DOHH2 (cell line): ENCODE data around the gene SEMA4D.

ENCODE experiments used
- H3F3A ChIP-seq: fragments of 200-600 bp; sonication (generic), shearing (Covaris generic); 2 replicates; pipeline ENCODE4 v1.6.0; 2016; ENCODE audit warnings: antibody characterized with exemption, mild to moderate bottlenecking; ENCODE audit not compliant: control insufficient read depth, insufficient read depth
- H3K27ac ChIP-seq: fragments of 200-600 bp; sonication (generic); 2 replicates; pipeline ENCODE4 v1.5.1; 2014; ENCODE audit warnings: low read depth, mild to moderate bottlenecking, low read length, moderate library complexity
- H3K27me3 ChIP-seq: fragments of 200-600 bp; sonication (generic); 2 replicates; pipeline ENCODE4 v1.6.1; 2014; ENCODE audit warnings: mild to moderate bottlenecking, low read length, mixed read lengths; ENCODE audit not compliant: control insufficient read depth
- H3K36me3 ChIP-seq: fragments of 200-600 bp; sonication (generic); 2 replicates; pipeline ENCODE4 v1.6.1; 2014; ENCODE audit warnings: mild to moderate bottlenecking, low read length, moderate library complexity, mixed read lengths; ENCODE audit not compliant: control insufficient read depth
- H3K4me1 ChIP-seq: fragments of 200-600 bp; sonication (generic); 2 replicates; pipeline ENCODE4 v1.6.1; 2014; ENCODE audit warnings: mild to moderate bottlenecking, low read length, mixed read lengths; ENCODE audit not compliant: control insufficient read depth
- H3K4me2 ChIP-seq: fragments of 200-600 bp; sonication (generic); 2 replicates; pipeline ENCODE4 v1.6.0; 2014; ENCODE audit warnings: mild to moderate bottlenecking, low read length, moderate library complexity
- H3K4me3 ChIP-seq: fragments of 200-600 bp; sonication (generic); 2 replicates; pipeline ENCODE4 v1.5.1; 2014; ENCODE audit warnings: mild to moderate bottlenecking, low read length, mixed read lengths
- H3K79me2 ChIP-seq: fragments of 200-600 bp; sonication (generic); 2 replicates; pipeline ENCODE4 v1.6.1; 2014; ENCODE audit warnings: mild to moderate bottlenecking, low read length, mixed read lengths; ENCODE audit not compliant: control insufficient read depth
- H3K9me2 ChIP-seq: fragments of 200-600 bp; sonication (generic); replicated peaks from 2 replicates; pipeline ENCODE4 v1.6.1; 2014; ENCODE audit warnings: mild to moderate bottlenecking, low read length, mixed read lengths; ENCODE audit not compliant: control insufficient read depth
- H3K9me3 ChIP-seq: fragments of 200-600 bp; sonication (generic); 2 replicates; pipeline ENCODE4 v1.6.1; 2014; ENCODE audit warnings: antibody characterized with exemption, low read length, mixed read lengths; ENCODE audit not compliant: control insufficient read depth, insufficient read depth
- H4K20me1 ChIP-seq: fragments of 200-600 bp; sonication (generic); 2 replicates; pipeline ENCODE4 v1.6.0; 2014; ENCODE audit warnings: low read depth, mild to moderate bottlenecking, antibody characterized with exemption, low read length, moderate library complexity; ENCODE audit not compliant: control insufficient read depth, insufficient read depth
- CTCF ChIP-seq: fragments of 200-600 bp; sonication (generic); IDR thresholded peaks from one replicate; pipeline ENCODE4 v1.5.1; 2014; ENCODE audit warnings: antibody characterized with exemption, mild to moderate bottlenecking, low read depth, low read length; ENCODE audit not compliant: poor library complexity, severe bottlenecking
- EZH2phosphoT487 ChIP-seq: fragments of 200-600 bp; sonication (generic); IDR thresholded peaks from 2 replicates; pipeline ENCODE4 v1.6.1; 2017; ENCODE audit warnings: borderline replicate concordance, mild to moderate bottlenecking, antibody characterized with exemption, low read length, moderate library complexity, mixed read lengths

SEMA4D gene

DNA sequence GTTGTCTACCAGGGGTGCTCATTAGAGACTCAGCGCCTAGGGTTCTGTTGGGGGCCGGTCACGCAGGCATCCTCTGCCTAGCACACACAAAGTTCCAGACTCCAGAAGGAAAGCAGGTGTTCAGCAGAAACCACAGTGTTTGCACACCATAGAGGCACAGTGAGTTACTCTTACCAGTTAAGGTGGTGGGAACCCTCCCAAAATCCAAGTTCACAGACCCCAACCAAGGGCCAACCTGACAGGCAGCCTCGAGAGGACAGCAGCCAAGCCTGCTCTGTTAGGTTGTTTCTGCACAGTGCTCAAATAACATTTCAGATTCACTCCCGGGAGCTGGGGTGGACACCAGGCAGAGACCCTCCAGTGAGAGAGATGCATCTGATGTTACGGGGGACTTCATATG, 143.4 kb downstream of the SEMA4D start:
- no peaks in the 10 kb centered on the region for H4K20me1 ChIP-seq
- peaks cover 97% of the 10 kb centered on the region for H3K36me3 ChIP-seq

DNA sequence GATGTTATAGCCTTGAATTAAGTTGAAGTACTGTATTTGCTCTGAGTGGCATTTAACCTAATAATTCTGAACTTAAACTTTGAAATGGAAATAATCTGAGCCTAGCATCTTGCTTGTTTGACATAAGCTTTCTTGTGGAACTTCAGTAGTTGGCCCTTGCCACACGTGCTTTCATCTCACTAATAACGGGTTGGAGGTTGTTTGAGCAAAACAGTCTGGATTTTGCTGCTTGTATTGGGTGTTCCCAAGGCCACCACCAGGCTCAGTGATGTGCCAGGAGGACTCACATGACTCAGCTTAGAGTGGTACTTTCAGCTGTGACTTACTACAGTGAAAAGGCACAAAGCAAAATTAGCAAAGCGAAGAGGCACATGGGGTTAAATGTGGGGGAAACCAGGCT, 143.9 kb downstream of the SEMA4D start:
- Histone ChIP-seq H3K36me3 (peaks cover 99% of the 10 kb centered on the region), H3K27ac (no peak overlapping the region)
- TF ChIP-seq EZH2phosphoT487, result no peak

More for the DNA sequence above, 143.4 kb downstream of the SEMA4D start:
- TF ChIP-seq EZH2phosphoT487 (no peak), CTCF (no peak)
- Histone ChIP-seq H3K9me2 (no peaks in the 10 kb centered on the region), H3K4me2 (no peak overlapping the region), H3K27ac (no peak overlapping the region), H3F3A (no peaks in the 10 kb centered on the region), H3K4me1 (no peaks in the 10 kb centered on the region), H3K27me3 (no peaks in the 10 kb centered on the region), H3K9me3 (no peaks in the 10 kb centered on the region), H3K4me3 (no peak overlapping the region), H3K79me2 (no peaks in the 10 kb centered on the region)

DNA sequence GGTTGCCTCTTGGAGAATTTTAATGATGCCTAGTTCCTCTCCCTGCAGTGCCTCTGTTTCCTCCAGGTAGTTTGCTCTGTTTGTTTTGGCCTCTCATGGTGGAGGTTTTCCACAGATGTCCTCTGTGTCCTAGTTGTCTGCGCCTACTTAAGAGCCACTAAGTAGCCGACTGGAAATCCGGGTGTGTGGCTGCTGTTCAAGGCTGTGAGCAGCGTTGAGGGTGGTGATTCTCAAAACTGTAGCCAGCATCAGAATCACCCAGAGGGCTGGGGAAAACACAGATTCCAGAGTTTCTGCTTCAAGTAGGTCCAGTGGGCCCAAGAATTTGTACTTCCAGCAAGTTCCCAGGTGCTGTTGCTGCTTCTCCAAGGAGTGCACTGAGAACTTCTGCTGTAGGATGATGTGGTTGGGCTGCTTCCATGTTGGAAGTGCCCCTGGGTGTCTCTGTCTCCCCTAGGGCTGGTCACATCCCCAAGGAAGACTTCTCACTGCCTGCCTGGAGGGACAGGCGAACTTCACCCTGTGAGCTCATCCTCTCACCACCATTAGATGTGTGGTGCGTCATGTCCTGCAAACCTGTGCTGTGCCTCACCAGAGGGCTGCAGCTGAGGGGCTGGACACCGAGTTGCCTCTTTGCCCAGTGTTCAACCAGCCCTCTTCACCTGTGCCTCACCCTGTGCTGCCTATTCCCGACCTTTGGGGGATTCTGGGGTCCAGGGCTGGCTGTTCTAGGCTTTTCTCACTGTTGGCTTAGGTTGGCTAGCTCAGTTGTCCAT, 144.9 kb downstream of the SEMA4D start:
- no peaks in the 10 kb centered on the region for H3K79me2 ChIP-seq
- H3K4me3 ChIP-seq, result no peak overlapping the region
- no peak overlapping the region for H3K4me2 ChIP-seq
- H3K36me3 ChIP-seq, result peaks cover 99% of the 10 kb centered on the region
- H3K9me3 ChIP-seq, result no peaks in the 10 kb centered on the region
- H3K4me1 ChIP-seq, result no peaks in the 10 kb centered on the region
- no peaks in the 10 kb centered on the region for H3K9me2 ChIP-seq
- no peaks in the 10 kb centered on the region for H3F3A ChIP-seq
- H3K27ac ChIP-seq, result no peak overlapping the region
- no peak for TF ChIP-seq CTCF
- TF ChIP-seq EZH2phosphoT487, result no peak
- no peaks in the 10 kb centered on the region for H3K27me3 ChIP-seq
- H4K20me1 ChIP-seq, result no peaks in the 10 kb centered on the region

More for the DNA sequence above, 143.9 kb downstream of the SEMA4D start:
- no peaks in the 10 kb centered on the region for H3K27me3 ChIP-seq
- H3K9me3 ChIP-seq, result no peaks in the 10 kb centered on the region
- H3F3A ChIP-seq, result no peaks in the 10 kb centered on the region
- no peaks in the 10 kb centered on the region for H3K9me2 ChIP-seq
- H4K20me1 ChIP-seq, result no peaks in the 10 kb centered on the region
- H3K4me2 ChIP-seq, result no peak overlapping the region
- no peaks in the 10 kb centered on the region for H3K4me1 ChIP-seq
- no peak overlapping the region for H3K4me3 ChIP-seq
- no peaks in the 10 kb centered on the region for H3K79me2 ChIP-seq

DNA sequence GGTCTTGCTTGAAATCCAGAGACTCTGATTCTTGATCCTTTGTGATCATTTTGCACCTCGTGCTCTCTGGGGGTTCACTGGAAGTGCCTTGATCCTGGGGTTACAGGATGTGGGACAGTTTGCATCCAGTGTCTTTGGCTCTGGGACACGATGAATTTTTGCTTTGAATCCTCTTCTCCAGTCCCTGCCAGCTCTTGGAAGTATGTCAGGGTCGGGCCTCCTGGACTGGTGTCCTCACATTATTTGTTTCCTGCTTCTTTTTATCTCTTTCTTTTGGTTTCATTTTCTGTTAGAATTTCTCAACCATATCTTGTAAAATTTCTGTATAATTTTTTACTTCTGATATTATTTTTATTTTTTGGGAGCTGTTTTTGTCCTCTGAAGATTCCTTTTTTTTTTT, 145.5 kb downstream of the SEMA4D start:
- TF ChIP-seq CTCF, result no peak
- TF ChIP-seq EZH2phosphoT487, result no peak
- Histone ChIP-seq H3K4me3 (no peak overlapping the region), H3K4me1 (no peaks in the 10 kb centered on the region), H3K9me2 (no peaks in the 10 kb centered on the region), H3K27ac (no peak overlapping the region), H3K79me2 (no peaks in the 10 kb centered on the region), H3F3A (no peaks in the 10 kb centered on the region), H3K4me2 (no peak overlapping the region), H3K27me3 (no peaks in the 10 kb centered on the region), H3K9me3 (no peaks in the 10 kb centered on the region), H3K36me3 (peaks cover 99% of the 10 kb centered on the region), H4K20me1 (no peaks in the 10 kb centered on the region)
